ENCODE results near the gene HSD17B12. TPM values are rescaled to one million over a fixed set of nuclear protein-coding genes. Genes with fewer than 3 reads are reported as not detected.

The HSD17B12 gene
- total and polyA plus RNA-seq, 2 of the 13 experiments (the other 11 are each of a cell fraction or from before 2014, with no cell fraction given), result 50.3 to 117 TPM

DNA sequence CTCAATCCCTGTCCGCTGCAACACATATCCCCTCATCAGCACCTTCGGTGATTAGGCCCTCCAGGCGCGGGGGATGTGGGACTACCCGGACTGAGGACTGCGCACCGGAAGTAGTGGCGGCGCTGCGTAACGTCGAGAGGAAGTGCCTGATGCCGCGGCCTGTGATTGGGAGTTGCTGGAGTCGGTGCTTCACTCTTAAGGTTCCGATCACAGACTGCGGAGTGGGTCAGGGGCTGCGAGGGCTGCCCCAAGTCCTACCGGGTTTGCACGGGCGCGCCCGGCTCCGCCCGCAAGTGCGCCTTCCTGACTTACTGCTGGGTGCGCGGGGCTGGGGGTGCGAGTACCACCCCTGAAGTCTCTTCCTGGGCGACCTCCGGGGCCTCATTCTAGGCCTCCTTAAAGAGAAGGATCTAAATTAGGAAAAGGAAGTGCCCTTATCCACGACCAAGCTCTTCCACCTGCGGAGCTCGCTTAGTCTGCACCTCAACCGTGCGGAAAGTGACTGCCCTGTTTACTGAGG lies 200.2 kb downstream of the HSD17B12 start, which contains the start of gene ALKBH3 (continued):
- TF ChIP-seq SCMH1 (CRISPR knock-in tag; IDR thresholded peaks at IDR 0.05; ENCODE audit: borderline replicate concordance), result no peak
- TF ChIP-seq ZNF530 (CRISPR knock-in tag; IDR thresholded peaks at IDR 0.05; ENCODE audit: low read depth), result no peak
- no peak for TF ChIP-seq ZBTB39 (CRISPR knock-in tag; IDR thresholded peaks at IDR 0.05)
- TF ChIP-seq EP300 (IDR thresholded peaks at IDR 0.05; ENCODE audit: low read depth in 2 of 2, low read length in 2 of 2), result peak in 1 of 2 experiments; percentile 49; a peak in 2 of 4 replicates
- TF ChIP-seq EP300 (CRISPR knock-in tag; IDR thresholded peaks at IDR 0.05; ENCODE audit: borderline replicate concordance), result no peak
- no peak for TF ChIP-seq STAT6 (CRISPR knock-in tag; IDR thresholded peaks at IDR 0.05; ENCODE audit: borderline replicate concordance)
- 0 out of 2 replicates have a peak, but pooled peaks have one; percentile 48 for TF ChIP-seq ZNF441 (CRISPR knock-in tag; IDR thresholded peaks at IDR 0.05; ENCODE audit: borderline replicate concordance)
- no peak for TF ChIP-seq NFE2L2 (IDR thresholded peaks at IDR 0.05; ENCODE audit: low read length)
- peak; percentile 96 for TF ChIP-seq KDM2A (CRISPR knock-in tag; IDR thresholded peaks at IDR 0.05; ENCODE audit: borderline replicate concordance, low read depth)
- no peak for TF ChIP-seq ZNF253 (CRISPR knock-in tag; IDR thresholded peaks at IDR 0.05; ENCODE audit: borderline replicate concordance)
- peak; percentile 58; the same call in 1 of the 2 replicates for TF ChIP-seq PATZ1 (CRISPR knock-in tag; IDR thresholded peaks at IDR 0.05)
- TF ChIP-seq KLF13 (CRISPR knock-in tag; IDR thresholded peaks at IDR 0.05), result peak; percentile 93; the same call in 1 of the 2 replicates
- TF ChIP-seq, protein P1, sequence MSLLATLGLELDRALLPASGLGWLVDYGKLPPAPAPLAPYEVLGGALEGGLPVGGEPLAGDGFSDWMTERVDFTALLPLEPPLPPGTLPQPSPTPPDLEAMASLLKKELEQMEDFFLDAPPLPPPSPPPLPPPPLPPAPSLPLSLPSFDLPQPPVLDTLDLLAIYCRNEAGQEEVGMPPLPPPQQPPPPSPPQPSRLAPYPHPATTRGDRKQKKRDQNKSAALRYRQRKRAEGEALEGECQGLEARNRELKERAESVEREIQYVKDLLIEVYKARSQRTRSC (CRISPR knock-in tag; IDR thresholded peaks at IDR 0.05; ENCODE audit: low read depth), result peak; percentile 87; the same call in 1 of the 2 replicates
- TF ChIP-seq HNF4A (CRISPR knock-in tag; IDR thresholded peaks at IDR 0.05), result no peak
- TF ChIP-seq REPIN1 (CRISPR knock-in tag; IDR thresholded peaks at IDR 0.05; ENCODE audit: borderline replicate concordance, low read depth), result peak; percentile 97
- peak; percentile 100 for TF ChIP-seq GATAD1 (CRISPR knock-in tag; IDR thresholded peaks at IDR 0.05)
- TF ChIP-seq ATAD3A (CRISPR knock-in tag; IDR thresholded peaks at IDR 0.05), result no peak
- TF ChIP-seq TEAD2 (CRISPR knock-in tag; IDR thresholded peaks at IDR 0.05), result no peak
- TF ChIP-seq ZNF17 (CRISPR knock-in tag; IDR thresholded peaks at IDR 0.05), result no peak
- no peak for TF ChIP-seq CENPT (CRISPR knock-in tag; IDR thresholded peaks at IDR 0.05; ENCODE audit: low read depth)
- TF ChIP-seq ZNF3 (CRISPR knock-in tag; IDR thresholded peaks at IDR 0.05), result no peak
- TF ChIP-seq ZNF777 (CRISPR knock-in tag; IDR thresholded peaks at IDR 0.05), result no peak
- TF ChIP-seq KLF9 (CRISPR knock-in tag; IDR thresholded peaks at IDR 0.05; ENCODE audit: low read depth), result 0 out of 2 replicates have a peak, but pooled peaks have one; percentile 20
- TF ChIP-seq AGO1 (IDR thresholded peaks at IDR 0.05; ENCODE audit: low read depth, low read length, poor library complexity, severe bottlenecking), result peak; percentile 55
